H1 (cell line): Measurements from ENCODE around the gene ACAP2. TPM values are rescaled to one million over a fixed set of nuclear protein-coding genes. Genes with fewer than 3 reads are reported as not detected.
"Not testable (repeated sequence)": the region's sequence is repeated elsewhere in the genome, so short reads cannot be mapped to it uniquely, and the experiment has no call there.

Source experiments
- CTCF ChIA-PET: fragments of 300-600 bp; sonication (Branson Sonifier 250); formaldehyde crosslinking; loops from one replicate; lab custom pipeline; 2021; ENCODE audit not compliant: partially characterized antibody; lab: Charles Lee
- POLR2A ChIA-PET: fragments of 300-600 bp; sonication (Branson Sonifier 250); formaldehyde crosslinking; loops from one replicate; lab custom pipeline; 2021; ENCODE audit warnings: inconsistent platforms; ENCODE audit not compliant: partially characterized antibody; lab: Charles Lee
- DNase-seq, 2 experiments: peaks; one replicate each; pipeline versions ENCODE4 v3.0.0 to v3.0.0-alpha.2; 2010 to 2022; ENCODE audit warnings: low spot score in 2 of 2, low read depth in 1 of 2, mixed read lengths in 1 of 2
- FAIRE-seq: peaks from 2 replicates; lab custom pipeline; 2011; peaks lifted over from hg19 to GRCh38; lab: Jason Lieb, UNC
- H2AFZ ChIP-seq: 2 replicates; pipeline ENCODE4 v1.8.1; 2012; ENCODE audit warnings: low read length, inconsistent platforms
- H2AK5ac ChIP-seq: 2 replicates; pipeline ENCODE4 v1.6.1; 2013; ENCODE audit warnings: low read depth, low read length
- H2BK120ac ChIP-seq: replicated peaks from 2 replicates; pipeline ENCODE3; 2013; ENCODE audit warnings: low read depth, low read length, inconsistent platforms
- H2BK12ac ChIP-seq: 2 replicates; pipeline ENCODE4 v1.6.1; 2013; ENCODE audit warnings: low read depth, low read length
- H2BK15ac ChIP-seq: 2 replicates; pipeline ENCODE4 v1.6.1; 2013; ENCODE audit warnings: low read length
- H2BK20ac ChIP-seq: 2 replicates; pipeline ENCODE4 v1.6.1; 2013; ENCODE audit warnings: low read length
- H2BK5ac ChIP-seq: 2 replicates; pipeline ENCODE4 v1.6.1; 2013; ENCODE audit warnings: low read depth, low read length
- H3K14ac ChIP-seq: 2 replicates; pipeline ENCODE4 v1.6.1; 2013; ENCODE audit warnings: inconsistent platforms; ENCODE audit not compliant: insufficient read length
- H3K18ac ChIP-seq: 2 replicates; pipeline ENCODE4 v1.6.1; 2013; ENCODE audit warnings: low read length; ENCODE audit errors: extremely low read depth
- H3K23ac ChIP-seq: 2 replicates; pipeline ENCODE4 v1.6.1; 2013; ENCODE audit warnings: inconsistent platforms; ENCODE audit not compliant: insufficient read length
- H3K23me2 ChIP-seq: 2 replicates; pipeline ENCODE4 v1.6.1; 2013; ENCODE audit warnings: low read depth, low read length
- H3K27ac ChIP-seq: 2 replicates; pipeline ENCODE4 v1.6.1; 2011; ENCODE audit warnings: low read depth, low read length, inconsistent platforms
- H3K27me3 ChIP-seq, 4 experiments: replicated peaks in 1 of 4; 1 replicate in 1 of 4; 2 replicates in 3 of 4; pipeline versions ENCODE4 v1.6.1 to v1.8.1; 2011 to 2013; ENCODE audit warnings: low read length in 3 of 4, mild to moderate bottlenecking in 3 of 4, inconsistent platforms in 2 of 4, mixed read lengths in 2 of 4, moderate library complexity in 1 of 4; ENCODE audit not compliant: control insufficient read depth in 3 of 4, insufficient read depth in 3 of 4; ENCODE audit errors: extremely low read depth in 1 of 4
- H3K36me3 ChIP-seq, 4 experiments: 2 replicates each; pipeline versions ENCODE4 v1.6.1 to v1.8.1; 2011 to 2013; ENCODE audit warnings: mild to moderate bottlenecking in 4 of 4, low read length in 3 of 4, moderate library complexity in 2 of 4, control low read depth in 1 of 4, inconsistent platforms in 1 of 4; ENCODE audit not compliant: insufficient read depth in 4 of 4, control insufficient read depth in 2 of 4
- H3K4ac ChIP-seq: replicated peaks from 2 replicates; pipeline ENCODE3; 2013; ENCODE audit warnings: low read length, low read depth, mixed read lengths, inconsistent platforms; ENCODE audit not compliant: insufficient read length
- H3K4me1 ChIP-seq, 4 experiments: replicated peaks in 1 of 4; 1 replicate in 1 of 4; 2 replicates in 3 of 4; pipeline versions ENCODE4 v1.6.1 to v1.8.1; 2011 to 2013; ENCODE audit warnings: low read length in 3 of 4, inconsistent platforms in 2 of 4, mixed read lengths in 1 of 4; ENCODE audit not compliant: insufficient read depth in 4 of 4, control insufficient read depth in 3 of 4
- H3K4me2 ChIP-seq, 2 experiments: 2 replicates each; pipeline versions ENCODE4 v1.6.1 to v1.8.1; 2011 to 2013; ENCODE audit warnings: low read depth in 2 of 2, low read length in 2 of 2, control low read depth in 1 of 2, inconsistent platforms in 1 of 2, mild to moderate bottlenecking in 1 of 2; ENCODE audit not compliant: insufficient read depth in 1 of 2
- H3K4me3 ChIP-seq, 4 experiments: fragments of 200-600, 300-600 bp in 1 of 4; sonication (generic), shearing (Covaris generic), sonication (Bioruptor Twin) in 1 of 4; 2 replicates each; pipeline versions ENCODE4 v1.5.1 to v1.8.1; 2011 to 2016; ENCODE audit warnings: low read length in 4 of 4, low read depth in 3 of 4, control low read depth in 2 of 4, inconsistent platforms in 2 of 4, mild to moderate bottlenecking in 2 of 4, mixed read lengths in 1 of 4, moderate library complexity in 1 of 4; ENCODE audit not compliant: insufficient read depth in 2 of 4; ENCODE audit errors: extremely low read depth in 1 of 4
- H3K56ac ChIP-seq: replicated peaks from 2 replicates; pipeline ENCODE3; 2013; ENCODE audit warnings: low read depth, mild to moderate bottlenecking, mixed read lengths, low read length, inconsistent platforms; ENCODE audit not compliant: insufficient read length
- H3K79me1 ChIP-seq: 2 replicates; pipeline ENCODE4 v1.6.1; 2013; ENCODE audit warnings: low read depth, low read length, control low read depth
- H3K79me2 ChIP-seq, 2 experiments: 2 replicates each; pipeline versions ENCODE4 v1.6.1 to v1.8.1; 2012 to 2013; ENCODE audit warnings: low read length in 2 of 2, mild to moderate bottlenecking in 2 of 2, inconsistent platforms in 1 of 2; ENCODE audit not compliant: insufficient read depth in 2 of 2, control insufficient read depth in 1 of 2
- H3K9ac ChIP-seq, 4 experiments: replicated peaks in 1 of 4; 1 replicate in 1 of 4; 2 replicates in 3 of 4; pipeline versions ENCODE4 v1.6.1 to v1.8.1; 2011 to 2013; ENCODE audit warnings: low read depth in 3 of 4, low read length in 3 of 4, control low read depth in 2 of 4, mild to moderate bottlenecking in 2 of 4, moderate library complexity in 2 of 4, inconsistent platforms in 1 of 4; ENCODE audit errors: extremely low read depth in 1 of 4
- H3K9me3 ChIP-seq, 2 experiments: 2 replicates each; pipeline versions ENCODE4 v1.6.1 to v1.8.1; 2012 to 2013; ENCODE audit warnings: mild to moderate bottlenecking in 2 of 2, moderate library complexity in 2 of 2, control low read depth in 1 of 2, inconsistent platforms in 1 of 2, low read depth in 1 of 2, low read length in 1 of 2, mixed read lengths in 1 of 2; ENCODE audit not compliant: insufficient read depth in 2 of 2
- H4K20me1 ChIP-seq, 2 experiments: replicated peaks in 1 of 2; 2 replicates each; pipeline versions ENCODE3 to v1.8.1; 2011 to 2013; ENCODE audit warnings: inconsistent platforms in 2 of 2, low read length in 2 of 2, mild to moderate bottlenecking in 1 of 2; ENCODE audit not compliant: insufficient read depth in 2 of 2, control insufficient read depth in 1 of 2
- H4K5ac ChIP-seq: 2 replicates; pipeline ENCODE4 v1.6.1; 2013; ENCODE audit warnings: low read length, low read depth, mixed read lengths, inconsistent platforms; ENCODE audit not compliant: insufficient read length
- H4K8ac ChIP-seq: 2 replicates; pipeline ENCODE4 v1.8.0; 2013; ENCODE audit warnings: mild to moderate bottlenecking, moderate library complexity, low read length, inconsistent platforms; ENCODE audit not compliant: insufficient read depth; ENCODE audit errors: extremely low read depth
- H4K91ac ChIP-seq: replicated peaks from 2 replicates; pipeline ENCODE3; 2013; ENCODE audit warnings: low read length, mixed read lengths, inconsistent platforms; ENCODE audit not compliant: insufficient read length
- RBBP5 ChIP-seq: IDR thresholded peaks from 2 replicates; pipeline ENCODE4 v1.7.1; 2012; ENCODE audit warnings: low read depth, mild to moderate bottlenecking, inconsistent platforms, low read length, moderate library complexity, borderline replicate concordance
- WGBS, 2 experiments: shearing (Covaris generic) in 1 of 2; methylation state at CpG; one replicate each; pipeline versions ENCODE4 v1.1.6 to v1.1.7; 2013 to 2015; ENCODE audit warnings: low lambda C conversion rate in 2 of 2, mixed read lengths in 2 of 2, inconsistent platforms in 1 of 2, low coverage in 1 of 2, missing lambda C conversion rate in 1 of 2; ENCODE audit not compliant: insufficient replicate concordance in 2 of 2, insufficient coverage in 1 of 2, insufficient read length in 1 of 2; ENCODE audit errors: extremely low coverage in 1 of 2, missing lambda C conversion rate in 1 of 2; 5-methylcytosine and 5-hydroxymethylcytosine counted together
- polyA plus RNA-seq, 7 experiments: library from polyadenylated mRNA; depleted of rRNA in 3 of 7; stranded (reverse) in 5 of 7; unstranded in 2 of 7; fragments of >200 nt in 5 of 7; fragments of 200-250 nt in 2 of 7; gene quantifications; 1 replicate in 5 of 7; 2 replicates in 1 of 7; 4 replicates in 1 of 7; pipeline versions ENCODE4 v1.2.1 to v1.2.3, GENCODE V29; 2011 to 2013; ENCODE audit warnings: missing spikeins in 2 of 7, mixed read lengths in 2 of 7
- total RNA-seq: library from RNA; stranded (reverse); fragmentation: NEBNext Ultra II Directional; extraction: Animal tissue kit (Norgen Biotek cat#: 25700); gene quantifications from 2 replicates; pipeline ENCODE4 v1.2.1, GENCODE V29; 2021

ACAP2 gene
- total and polyA plus RNA-seq, 2 of the 8 experiments (the other 6 are each of a cell fraction or from before 2014, with no cell fraction given), result 7.7 to 37.3 TPM

GRCh38 chr3:195466251-195466650, 23.4 kb upstream of the ACAP2 start:
- H2BK15ac ChIP-seq, result no peak overlapping the region
- H3K4me1 ChIP-seq, result no peaks in the 10 kb centered on the region
- ChIA-PET POLR2A (interaction anchor here (0.5 kb wide), 1 partner anchor 52 kb away, joined by 4 read pairs; no protein-coding TSS in a partner anchor), CTCF (interaction anchor here (0.6 to 1.2 kb wide), 2 partner anchors 10 to 169 kb away, joined by 3 to 4 read pairs; no protein-coding TSS in a partner anchor)
- no peak overlapping the region for H3K27ac ChIP-seq
- H4K5ac ChIP-seq, result no peak overlapping the region
- H3K9ac ChIP-seq, result no peak overlapping the region
- no peak overlapping the region for H3K18ac ChIP-seq
- no peak overlapping the region for H3K14ac ChIP-seq
- no peak overlapping the region for H2BK20ac ChIP-seq
- no peak overlapping the region for H2BK12ac ChIP-seq
- no peaks in the 10 kb centered on the region for H3K79me2 ChIP-seq
- H3K4me3 ChIP-seq, result no peak overlapping the region
- H2AFZ ChIP-seq, result no peak overlapping the region
- H3K4ac ChIP-seq, result no peak overlapping the region
- no peak for TF ChIP-seq RBBP5
- TF ChIP-seq, all 59 proteins: peak for 0
- FAIRE-seq (no peak), DNase-seq (no peak)
- Histone ChIP-seq H4K20me1 (no peaks in the 10 kb centered on the region), H3K56ac (no peak overlapping the region), H3K23ac (no peak overlapping the region), H2BK120ac (no peak overlapping the region), H3K23me2 (no peaks in the 10 kb centered on the region; the same call in 1 of the 2 replicates), H2BK5ac (no peak overlapping the region), H3K27me3 (no peaks in the 10 kb centered on the region), H3K9me3 (no peaks in the 10 kb centered on the region; a peak in 1 of 4 replicates), H3K79me1 (no peaks in the 10 kb centered on the region), H4K91ac (no peak overlapping the region), H2AK5ac (no peak overlapping the region), H4K8ac (no peak overlapping the region), H3K36me3 (no peaks in the 10 kb centered on the region), H3K4me2 (no peak overlapping the region)
- 93% methylated on average over 4 of the region's 4 CpGs; no CpG with 5 or more reads in 1 of the 2 experiments for WGBS, 2 experiments

GRCh38 chr3:195462922-195463321, 20.1 kb upstream of the ACAP2 start:
- not testable (repeated sequence) for H3K4ac ChIP-seq, H3K9ac ChIP-seq, H4K8ac ChIP-seq, H4K91ac ChIP-seq, H3K27ac ChIP-seq, H4K5ac ChIP-seq, H2BK20ac ChIP-seq, H2BK120ac ChIP-seq, H3K9me3 ChIP-seq, H2BK12ac ChIP-seq, H3K18ac ChIP-seq, H3K27me3 ChIP-seq, H3K4me2 ChIP-seq, H2BK15ac ChIP-seq, H2AK5ac ChIP-seq, H2BK5ac ChIP-seq, H3K56ac ChIP-seq, H2AFZ ChIP-seq, H3K4me1 ChIP-seq, DNase-seq, H3K14ac ChIP-seq, FAIRE-seq, H4K20me1 ChIP-seq, H3K79me2 ChIP-seq, H3K23ac ChIP-seq, H3K4me3 ChIP-seq, H3K23me2 ChIP-seq, H3K36me3 ChIP-seq, H3K79me1 ChIP-seq
- POLR2A ChIA-PET, result interaction anchor here (0.7 kb wide), 1 partner anchor 11 kb away, joined by 3 read pairs; no protein-coding TSS in a partner anchor
- CTCF ChIA-PET, result interaction anchor here (1.2 kb wide), 1 partner anchor 8 kb away, joined by 4 read pairs; no protein-coding TSS in a partner anchor
- WGBS, 2 experiments, result 85% methylated on average over 6 of the region's 6 CpGs; no CpG with 5 or more reads in 1 of the 2 experiments
